HepG2 (cell line): ENCODE measurements around the gene SPC24.

Experiments
- ELF4 ChIP-seq: sonication (generic); formaldehyde crosslinking; IDR thresholded peaks from 2 replicates; pipeline ENCODE4 v1.5.0; 2020; ENCODE audit warnings: missing genetic modification reagents, mild to moderate bottlenecking, moderate library complexity, borderline replicate concordance
- HDAC6 ChIP-seq: fragments of 200-600 bp; sonication (generic); IDR thresholded peaks from 2 replicates; pipeline ENCODE4 v1.7.0; 2017; ENCODE audit warnings: mild to moderate bottlenecking, antibody characterized with exemption, low read length, low read depth
- IRF1 ChIP-seq: sonication (generic); formaldehyde crosslinking; IDR thresholded peaks from 2 replicates; pipeline ENCODE4 v1.4.0; 2020; ENCODE audit warnings: low read depth, mild to moderate bottlenecking, missing genetic modification reagents
- MAFF ChIP-seq: IDR thresholded peaks from 2 replicates; pipeline ENCODE4 v1.6.1; 2011; ENCODE audit warnings: low read depth, low read length, improper control_type of control experiment
- MAZ ChIP-seq, 2 experiments: sonication (generic) in 1 of 2; formaldehyde crosslinking in 1 of 2; IDR thresholded peaks; 2 replicates each; pipeline versions ENCODE4 v1.5.0 to v1.6.1; 2012 to 2020; ENCODE audit warnings: low read depth in 2 of 2, mild to moderate bottlenecking in 2 of 2, borderline replicate concordance in 1 of 2, improper control_type of control experiment in 1 of 2, low read length in 1 of 2, missing genetic modification reagents in 1 of 2, moderate library complexity in 1 of 2
- NR1H2 ChIP-seq: sonication (generic); formaldehyde crosslinking; IDR thresholded peaks from 2 replicates; pipeline ENCODE4 v1.8.1; 2022; ENCODE audit warnings: low read depth, missing genetic modification reagents, borderline replicate concordance
- POLR2A ChIP-seq, 2 experiments: IDR thresholded peaks; 2 replicates each; pipeline ENCODE4 v1.6.1; 2011; ENCODE audit warnings: low read depth in 2 of 2, low read length in 2 of 2, mild to moderate bottlenecking in 1 of 2, moderate library complexity in 1 of 2; ENCODE audit not compliant: insufficient read depth in 1 of 2
- ZBTB26 ChIP-seq: IDR thresholded peaks from 2 replicates; pipeline ENCODE4 v1.6.1; 2016; ENCODE audit warnings: missing compliant biosample characterization, missing genetic modification reagents, borderline replicate concordance
- ZBTB40 ChIP-seq, 2 experiments: fragments of 450-650 bp in 1 of 2; sonication (generic) in 1 of 2; formaldehyde crosslinking in 1 of 2; IDR thresholded peaks; 2 replicates each; pipeline versions ENCODE4 v1.6.1 to v1.8.0; 2016 to 2022; ENCODE audit warnings: antibody characterized with exemption in 1 of 2, mild to moderate bottlenecking in 1 of 2, missing genetic modification reagents in 1 of 2
- ZNF431 ChIP-seq: sonication (generic); formaldehyde crosslinking; IDR thresholded peaks from 2 replicates; pipeline ENCODE4 v1.9.0; 2022; ENCODE audit warnings: missing genetic modification reagents, low read depth, mild to moderate bottlenecking, borderline replicate concordance
- ZNF530 ChIP-seq: sonication (generic); formaldehyde crosslinking; IDR thresholded peaks from 2 replicates; pipeline ENCODE4 v1.5.0; 2020; ENCODE audit warnings: low read depth, mild to moderate bottlenecking, missing genetic modification reagents
- ZNF713 ChIP-seq: sonication (generic); formaldehyde crosslinking; IDR thresholded peaks from 2 replicates; pipeline ENCODE4 v1.4.0; 2020; ENCODE audit warnings: mild to moderate bottlenecking, missing genetic modification reagents
- TF ChIP-seq, protein P1 (sequence below): sonication (generic); formaldehyde crosslinking; IDR thresholded peaks from 2 replicates; pipeline ENCODE4 v1.5.0; 2020; ENCODE audit warnings: mild to moderate bottlenecking, missing genetic modification reagents, moderate library complexity

GRCh38 chr19:11201791-11202190 is 46.2 kb upstream of the SPC24 start:
- no peak for TF ChIP-seq ZBTB26 (CRISPR knock-in tag)
- no peak for TF ChIP-seq POLR2A (IDR thresholded peaks at IDR 0.05; ENCODE audit: insufficient read depth in 1 of 2, low read depth in 2 of 2, low read length in 2 of 2)
- no peak for TF ChIP-seq NR1H2 (CRISPR knock-in tag)
- no peak for TF ChIP-seq HDAC6
- TF ChIP-seq, protein P1, sequence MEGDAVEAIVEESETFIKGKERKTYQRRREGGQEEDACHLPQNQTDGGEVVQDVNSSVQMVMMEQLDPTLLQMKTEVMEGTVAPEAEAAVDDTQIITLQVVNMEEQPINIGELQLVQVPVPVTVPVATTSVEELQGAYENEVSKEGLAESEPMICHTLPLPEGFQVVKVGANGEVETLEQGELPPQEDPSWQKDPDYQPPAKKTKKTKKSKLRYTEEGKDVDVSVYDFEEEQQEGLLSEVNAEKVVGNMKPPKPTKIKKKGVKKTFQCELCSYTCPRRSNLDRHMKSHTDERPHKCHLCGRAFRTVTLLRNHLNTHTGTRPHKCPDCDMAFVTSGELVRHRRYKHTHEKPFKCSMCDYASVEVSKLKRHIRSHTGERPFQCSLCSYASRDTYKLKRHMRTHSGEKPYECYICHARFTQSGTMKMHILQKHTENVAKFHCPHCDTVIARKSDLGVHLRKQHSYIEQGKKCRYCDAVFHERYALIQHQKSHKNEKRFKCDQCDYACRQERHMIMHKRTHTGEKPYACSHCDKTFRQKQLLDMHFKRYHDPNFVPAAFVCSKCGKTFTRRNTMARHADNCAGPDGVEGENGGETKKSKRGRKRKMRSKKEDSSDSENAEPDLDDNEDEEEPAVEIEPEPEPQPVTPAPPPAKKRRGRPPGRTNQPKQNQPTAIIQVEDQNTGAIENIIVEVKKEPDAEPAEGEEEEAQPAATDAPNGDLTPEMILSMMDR, result no peak
- TF ChIP-seq MAFF, result no peak
- TF ChIP-seq ELF4, result no peak
- no peak for TF ChIP-seq ZNF530 (CRISPR knock-in tag)
- no peak for TF ChIP-seq IRF1 (CRISPR knock-in tag)
- TF ChIP-seq ZNF431, result no peak
- TF ChIP-seq ZBTB40 (IDR thresholded peaks at IDR 0.05), result no peak
- no peak for TF ChIP-seq ZBTB40 (CRISPR knock-in tag; IDR thresholded peaks at IDR 0.05)
- TF ChIP-seq ZNF713, result no peak
- no peak for TF ChIP-seq MAZ (IDR thresholded peaks at IDR 0.05; ENCODE audit: borderline replicate concordance, low read depth, low read length)
- no peak for TF ChIP-seq MAZ (CRISPR knock-in tag; IDR thresholded peaks at IDR 0.05; ENCODE audit: low read depth)
